ENCODE measurements around the gene CLCNKA.
"Not testable (repeated sequence)": the region's sequence is repeated elsewhere in the genome, so short reads cannot be mapped to it uniquely, and the experiment has no call there.

Gene CLCNKA

DNA sequence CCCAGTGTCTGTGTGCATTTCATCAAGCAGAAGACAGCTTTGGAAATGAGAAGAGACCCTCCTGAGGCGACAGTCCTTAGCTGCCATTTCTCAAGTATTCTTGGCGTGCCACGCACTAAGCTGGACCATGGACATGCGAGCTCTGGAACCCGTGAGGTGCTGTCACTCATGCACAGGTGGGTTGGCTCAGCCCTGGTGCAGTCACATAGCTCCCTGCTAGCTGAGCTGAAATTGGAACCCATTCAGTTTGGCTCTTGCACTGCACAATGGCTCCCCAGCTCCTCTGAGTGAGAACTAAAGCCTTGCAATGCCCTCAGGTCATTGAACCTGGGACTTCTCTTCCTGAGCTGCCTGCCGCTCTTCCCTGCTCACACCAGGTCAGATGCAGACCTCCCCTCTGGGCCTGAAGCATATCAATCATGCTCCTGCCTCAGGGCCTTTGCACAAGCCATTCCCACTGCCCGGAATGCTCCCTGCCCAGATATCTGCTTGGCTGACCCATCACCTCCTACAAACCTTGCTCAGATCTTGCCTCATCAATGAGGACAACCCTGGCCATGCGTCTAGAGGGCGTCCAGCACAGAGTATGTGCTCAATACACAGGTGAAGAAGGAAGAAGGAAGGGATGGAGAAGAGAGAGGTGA, 24.1 kb upstream of the CLCNKA start:
- no peak for DNase-seq (ENCODE audit: low read depth, low spot score)

DNA sequence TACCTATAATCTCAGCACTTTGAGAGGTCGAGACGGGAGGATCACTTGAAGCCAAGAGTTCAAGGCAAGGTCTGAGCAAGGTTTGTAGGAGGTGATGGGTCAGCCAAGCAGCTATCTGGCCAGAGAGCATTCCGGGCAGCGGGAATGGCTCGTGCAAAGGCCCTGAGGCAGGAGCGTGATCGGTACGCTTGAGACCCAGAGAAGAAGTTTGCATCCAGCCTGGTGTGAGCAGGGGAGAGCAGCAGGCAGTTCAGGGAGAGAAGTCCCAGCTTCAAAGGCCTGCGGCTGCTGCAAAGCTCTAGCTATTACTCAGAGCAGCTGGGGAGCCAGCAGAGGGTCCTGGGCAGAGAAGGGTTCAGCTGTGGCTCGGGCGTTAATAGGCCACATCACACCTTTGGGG, 22.9 kb upstream of the CLCNKA start:
- no peak for DNase-seq (ENCODE audit: low read depth, low spot score)

DNA sequence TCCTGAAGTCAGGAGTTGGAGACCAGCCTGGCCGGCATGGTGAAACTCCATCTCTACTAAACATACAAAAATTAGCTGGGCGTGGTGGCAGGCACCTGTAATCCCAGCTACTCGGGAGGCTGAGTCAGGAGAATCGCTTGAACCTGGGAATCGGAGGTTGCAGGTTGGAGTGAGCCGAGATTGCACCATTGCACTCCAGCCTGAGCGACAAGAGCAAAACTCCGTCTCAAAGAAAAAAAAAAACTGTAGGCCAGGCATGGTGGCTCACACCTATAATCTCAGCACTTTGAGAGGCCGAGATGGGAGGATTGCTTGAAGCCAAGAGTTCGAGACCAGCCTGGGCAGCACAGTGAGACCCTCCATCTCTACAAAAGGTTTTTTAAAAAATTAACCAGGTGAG, 20.6 kb upstream of the CLCNKA start:
- DNase-seq (ENCODE audit: low read depth, low spot score) = not testable (repeated sequence)

DNA sequence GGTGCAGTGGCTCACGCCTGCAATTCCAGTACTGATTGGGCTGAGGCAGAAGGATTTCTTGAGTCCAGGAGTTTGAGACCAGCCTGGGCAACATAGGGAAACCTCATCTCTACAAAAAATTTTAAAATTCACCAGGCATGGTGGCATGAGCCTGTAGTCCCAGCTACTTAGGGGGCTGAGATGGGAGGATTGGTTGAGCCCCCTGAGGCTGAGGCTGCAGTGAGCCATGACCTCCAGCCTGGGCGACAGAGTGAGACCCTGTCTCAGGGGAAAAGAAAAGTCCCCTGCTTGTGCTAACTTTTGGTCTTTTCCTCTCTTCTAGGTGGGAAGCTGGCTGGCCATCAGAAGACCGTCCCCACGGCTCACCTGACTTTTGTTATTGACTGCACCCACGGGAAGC, 16.2 kb upstream of the CLCNKA start:
- DNase-seq (ENCODE audit: low read depth, low spot score) = no peak

DNA sequence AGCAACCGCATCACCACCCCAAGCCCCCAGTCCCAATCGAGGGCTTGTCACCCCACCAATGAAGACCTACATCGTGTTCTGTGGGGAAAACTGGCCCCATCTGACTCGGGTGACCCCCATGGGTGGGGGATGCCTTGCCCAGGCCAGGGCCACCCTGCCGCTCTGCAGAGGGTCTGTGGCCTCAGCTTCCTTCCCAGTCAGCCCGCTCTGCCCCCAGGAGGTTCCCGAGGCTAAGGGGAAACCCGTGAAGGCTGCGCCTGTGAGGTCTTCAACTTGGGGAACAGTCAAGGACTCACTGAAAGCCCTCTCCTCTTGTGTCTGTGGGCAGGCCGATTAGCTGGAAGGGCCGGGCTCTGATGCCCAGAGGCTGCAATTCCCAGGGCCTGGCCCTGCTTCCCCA, 15.8 kb upstream of the CLCNKA start:
- no peak for DNase-seq (ENCODE audit: low read depth, low spot score)

DNA sequence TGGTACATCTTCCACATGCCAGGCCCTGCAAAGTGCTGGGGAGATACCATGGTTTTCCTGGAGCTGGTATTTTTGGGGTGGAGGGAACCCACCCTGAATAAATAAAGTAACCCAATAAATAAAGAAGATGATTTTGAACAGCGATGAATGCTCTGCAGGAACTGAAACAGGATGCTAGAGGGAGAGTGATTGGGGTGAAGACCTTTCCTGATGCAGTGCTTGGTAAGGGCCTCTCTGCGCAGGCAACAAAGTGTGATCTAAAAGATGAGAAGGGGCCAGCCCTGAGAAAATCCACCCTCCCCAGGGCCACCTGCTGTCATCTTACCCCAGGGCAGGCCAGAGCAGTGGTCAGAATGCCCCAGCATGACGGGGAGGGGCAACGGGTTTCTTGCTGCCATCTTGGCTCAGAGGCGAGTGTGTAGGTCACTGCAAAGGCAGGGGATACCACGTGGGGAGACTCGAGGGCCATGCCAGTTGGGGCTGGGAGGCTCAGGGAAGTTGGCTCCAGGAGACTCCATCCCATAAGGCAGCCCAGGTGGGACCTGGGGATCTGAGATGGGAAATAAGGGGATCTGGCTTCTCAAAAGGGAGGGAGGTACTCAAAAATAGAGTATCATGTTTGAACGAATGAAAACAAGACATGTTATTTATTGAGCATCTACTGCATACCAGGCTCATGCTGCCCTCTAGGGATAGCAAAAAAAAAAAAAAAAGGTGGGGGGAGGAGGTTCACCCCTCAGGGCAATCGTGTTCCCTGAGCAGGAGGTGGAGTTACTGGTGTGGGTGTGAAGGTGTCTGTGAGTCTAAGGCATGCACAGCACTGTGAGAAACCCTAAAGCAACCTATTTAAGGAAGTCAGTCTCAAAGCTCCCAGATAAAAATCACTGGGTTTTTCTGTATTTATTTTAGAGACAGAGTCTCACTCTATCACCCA, 15.0 kb upstream of the CLCNKA start:
- no peak for DNase-seq (ENCODE audit: low read depth, low spot score)

DNA sequence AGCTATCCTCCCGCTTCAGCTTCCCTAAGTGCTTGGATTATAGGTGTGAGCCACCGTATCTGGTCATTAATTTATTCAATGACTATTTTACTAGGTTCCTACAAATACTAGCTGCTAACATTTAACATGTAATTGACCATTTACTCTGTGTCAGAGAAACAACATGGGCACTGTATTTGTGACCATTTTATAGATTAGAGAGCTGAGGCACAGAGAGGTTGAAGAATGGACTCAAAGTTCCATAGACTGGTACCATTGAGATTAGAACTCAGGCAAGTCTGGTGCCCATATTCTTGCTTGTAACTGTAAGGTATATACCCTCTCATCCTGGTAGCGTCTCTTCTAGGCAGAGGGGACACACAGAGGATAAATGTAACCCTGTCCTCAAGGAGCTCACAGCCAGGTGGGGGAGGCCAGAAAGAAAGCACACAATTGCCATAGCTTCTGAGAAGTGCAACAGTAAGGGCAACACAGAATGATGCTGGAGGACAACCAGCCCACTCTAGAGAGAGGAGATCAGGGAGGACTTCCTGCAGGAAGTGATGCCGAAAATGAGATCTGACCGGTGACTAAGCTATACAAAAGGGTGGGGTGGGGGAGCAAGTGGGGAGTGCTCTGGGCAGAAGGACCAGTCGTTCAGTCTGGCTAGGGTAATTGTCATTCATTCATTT, 14.0 kb upstream of the CLCNKA start:
- DNase-seq (ENCODE audit: low read depth, low spot score) = no peak

DNA sequence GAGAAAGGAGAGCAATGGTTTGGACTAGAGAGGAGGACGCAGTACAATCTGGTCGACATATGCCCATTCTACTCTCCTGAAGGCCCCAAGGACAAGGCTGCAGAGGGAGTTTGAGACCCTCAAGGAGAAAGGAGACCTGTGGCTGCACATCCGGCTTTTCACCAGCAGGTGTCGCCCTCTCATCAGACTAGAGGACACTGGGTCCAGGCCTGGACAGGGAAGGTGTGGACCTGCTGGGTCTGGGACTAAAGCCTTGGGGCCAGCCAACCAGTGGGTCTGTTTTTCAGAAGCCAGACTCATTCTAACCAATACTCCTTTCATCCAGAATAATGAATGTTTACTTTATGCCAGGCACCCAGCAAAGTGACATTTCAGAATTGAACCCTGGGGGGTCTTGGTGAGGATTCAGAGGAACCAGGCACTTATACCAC, 12.8 kb upstream of the CLCNKA start:
- no peak for DNase-seq (ENCODE audit: low read depth, low spot score)

DNA sequence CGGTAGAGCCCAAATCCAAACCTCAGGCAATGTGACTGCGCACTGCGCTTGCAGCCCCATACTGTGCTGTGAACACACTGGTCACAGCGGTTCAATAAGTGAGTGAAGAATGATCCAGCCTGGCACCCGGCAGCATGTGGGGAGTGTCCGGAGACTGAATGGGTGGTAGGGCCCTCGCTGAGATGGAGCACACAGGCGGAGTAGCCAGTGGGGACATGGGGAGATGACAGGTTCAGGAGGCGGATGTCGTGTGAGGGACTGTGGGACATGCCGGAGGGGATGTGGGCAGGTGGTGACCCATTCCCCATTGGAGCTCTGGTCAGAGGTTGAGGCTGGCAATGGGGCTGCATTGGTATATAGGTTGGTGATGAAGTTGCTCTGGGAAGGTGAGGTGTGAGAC, 12.2 kb upstream of the CLCNKA start:
- no peak for DNase-seq (ENCODE audit: low read depth, low spot score)

DNA sequence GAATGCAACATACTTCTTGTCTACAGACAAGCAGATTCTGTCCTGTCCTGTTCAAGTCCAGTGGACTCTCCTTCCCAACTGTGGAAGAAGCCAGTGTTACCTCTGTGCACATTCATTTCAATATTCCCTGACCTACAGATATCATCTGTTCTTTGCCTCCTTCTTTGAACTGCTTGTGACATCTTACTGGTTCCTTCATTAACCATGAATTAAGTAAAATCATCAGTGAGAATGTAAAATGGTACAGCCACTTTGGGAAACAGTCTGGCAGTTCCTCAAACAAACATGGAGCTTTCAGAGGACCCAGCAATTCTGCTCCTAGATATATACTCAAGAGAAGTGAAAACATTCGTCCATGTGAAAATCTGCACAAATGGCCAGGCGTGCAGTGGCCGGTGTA, 11.0 kb upstream of the CLCNKA start:
- no peak for DNase-seq (ENCODE audit: low read depth, low spot score)

DNA sequence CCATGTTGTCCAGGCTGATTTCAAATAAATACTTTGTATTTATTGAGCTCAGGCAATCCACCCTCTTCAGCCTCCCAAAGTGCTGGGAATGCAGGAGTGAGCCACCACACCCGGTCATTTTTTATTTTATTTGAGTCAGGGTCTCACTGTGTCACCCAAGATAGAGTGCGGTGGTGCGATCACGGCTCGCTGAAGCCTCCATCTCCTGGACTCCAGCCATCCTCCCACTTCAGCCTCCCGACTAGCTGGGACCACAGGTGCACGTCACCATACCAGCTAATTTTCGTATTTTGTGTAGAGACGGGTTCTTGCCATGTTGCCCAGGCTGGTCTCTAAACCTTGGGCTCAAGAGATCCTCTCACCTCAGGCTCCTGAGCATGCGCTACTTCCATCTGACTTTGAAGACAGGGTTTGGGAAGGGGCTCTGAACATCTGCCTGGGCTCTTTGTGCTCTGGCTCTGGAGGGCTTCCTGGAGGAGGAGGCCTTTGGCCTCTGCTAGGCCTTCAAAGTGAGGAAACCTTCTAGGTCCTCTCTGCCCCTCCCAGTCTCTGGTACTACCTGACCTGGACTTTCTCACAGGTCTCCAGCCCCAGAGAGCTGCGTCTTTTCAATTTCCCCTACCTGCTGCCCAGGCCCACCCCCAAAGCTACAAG, 9.8 kb upstream of the CLCNKA start:
- no peak for DNase-seq (ENCODE audit: low read depth, low spot score)

DNA sequence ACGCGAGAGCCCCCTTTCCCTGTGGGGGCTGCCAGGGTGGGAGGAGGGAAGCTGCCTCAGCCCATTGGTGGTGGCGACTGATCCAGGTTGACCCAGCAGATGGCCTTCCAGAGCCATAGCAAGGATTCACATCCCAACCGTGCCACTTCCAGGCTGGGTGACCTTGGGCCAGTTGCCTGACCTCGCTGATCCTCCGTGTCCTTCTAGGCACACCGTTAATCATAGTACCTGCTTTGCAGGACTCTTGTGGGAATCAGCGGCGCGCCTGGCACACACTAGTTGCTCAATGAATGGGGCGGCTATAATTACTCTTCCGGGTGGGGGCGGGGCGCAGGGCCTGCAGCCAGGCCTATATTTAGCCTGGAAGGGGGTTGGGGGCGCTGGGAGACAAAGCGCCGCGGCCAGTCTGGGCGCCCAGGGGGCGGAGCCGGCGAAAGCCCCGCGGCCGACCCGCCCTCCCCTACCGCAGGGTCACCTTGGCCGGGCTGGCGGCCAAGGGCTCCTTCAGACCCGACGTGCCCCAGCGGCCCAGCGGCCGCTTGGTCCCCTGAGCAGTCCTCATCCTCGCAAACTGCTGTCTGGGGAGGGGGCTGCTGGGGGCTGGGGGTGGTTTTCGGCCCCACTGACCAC, 9.1 kb upstream of the CLCNKA start:
- DNase-seq (ENCODE audit: low read depth, low spot score) = no peak

DNA sequence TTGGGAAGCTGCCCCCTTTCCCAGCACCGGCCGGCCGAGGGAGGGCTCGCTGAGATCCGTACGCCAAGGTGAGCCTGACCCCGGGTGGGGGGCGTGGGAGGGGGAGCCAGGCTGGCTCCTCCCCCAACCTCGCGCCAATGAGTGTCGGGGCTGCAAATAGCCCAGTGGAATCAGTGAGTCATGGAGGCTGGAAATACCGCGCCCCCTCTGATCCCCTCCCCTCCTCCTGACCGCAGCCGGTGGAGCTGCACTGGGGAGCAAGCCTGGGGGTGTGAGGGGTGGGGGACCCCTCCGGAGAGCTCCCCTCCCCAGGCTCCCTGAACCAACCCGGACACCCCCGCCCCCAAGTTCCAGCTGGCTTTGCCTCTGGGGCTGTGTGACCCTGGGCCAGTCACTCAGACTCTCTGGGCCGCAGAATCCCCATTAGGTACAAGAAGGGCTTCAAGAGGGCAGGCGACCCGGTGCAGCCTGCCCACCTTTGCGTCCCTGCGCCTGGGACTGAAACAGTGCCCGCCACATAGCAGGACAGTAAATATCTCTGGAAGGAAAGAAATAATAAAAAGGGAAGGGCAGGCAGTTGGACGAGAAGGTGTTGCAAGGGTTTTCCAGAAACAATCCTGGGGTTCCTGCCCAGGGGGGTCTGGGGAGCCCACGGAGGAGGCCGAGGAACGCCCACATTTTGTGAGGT, 8.5 kb upstream of the CLCNKA start:
- DNase-seq (ENCODE audit: low read depth, low spot score) = no peak

DNA sequence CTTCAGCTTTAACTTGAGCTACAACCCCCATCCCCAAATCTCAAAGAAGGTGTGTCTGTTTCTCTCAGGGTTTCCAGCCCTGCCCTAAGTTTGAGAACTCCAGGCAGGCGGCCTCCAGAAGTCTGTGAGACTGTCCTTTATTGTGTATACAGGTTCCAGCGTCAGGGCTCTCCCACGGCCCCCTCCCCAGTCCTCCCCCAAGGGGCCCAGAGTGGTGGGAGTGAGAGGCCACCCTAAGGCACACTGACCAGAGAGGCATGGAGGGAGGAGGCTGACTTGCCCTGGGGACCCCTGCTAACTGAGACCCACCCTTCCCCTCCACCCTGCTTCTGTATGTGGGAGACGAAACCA, 8.0 kb upstream of the CLCNKA start:
- no peak for DNase-seq (ENCODE audit: low read depth, low spot score)

DNA sequence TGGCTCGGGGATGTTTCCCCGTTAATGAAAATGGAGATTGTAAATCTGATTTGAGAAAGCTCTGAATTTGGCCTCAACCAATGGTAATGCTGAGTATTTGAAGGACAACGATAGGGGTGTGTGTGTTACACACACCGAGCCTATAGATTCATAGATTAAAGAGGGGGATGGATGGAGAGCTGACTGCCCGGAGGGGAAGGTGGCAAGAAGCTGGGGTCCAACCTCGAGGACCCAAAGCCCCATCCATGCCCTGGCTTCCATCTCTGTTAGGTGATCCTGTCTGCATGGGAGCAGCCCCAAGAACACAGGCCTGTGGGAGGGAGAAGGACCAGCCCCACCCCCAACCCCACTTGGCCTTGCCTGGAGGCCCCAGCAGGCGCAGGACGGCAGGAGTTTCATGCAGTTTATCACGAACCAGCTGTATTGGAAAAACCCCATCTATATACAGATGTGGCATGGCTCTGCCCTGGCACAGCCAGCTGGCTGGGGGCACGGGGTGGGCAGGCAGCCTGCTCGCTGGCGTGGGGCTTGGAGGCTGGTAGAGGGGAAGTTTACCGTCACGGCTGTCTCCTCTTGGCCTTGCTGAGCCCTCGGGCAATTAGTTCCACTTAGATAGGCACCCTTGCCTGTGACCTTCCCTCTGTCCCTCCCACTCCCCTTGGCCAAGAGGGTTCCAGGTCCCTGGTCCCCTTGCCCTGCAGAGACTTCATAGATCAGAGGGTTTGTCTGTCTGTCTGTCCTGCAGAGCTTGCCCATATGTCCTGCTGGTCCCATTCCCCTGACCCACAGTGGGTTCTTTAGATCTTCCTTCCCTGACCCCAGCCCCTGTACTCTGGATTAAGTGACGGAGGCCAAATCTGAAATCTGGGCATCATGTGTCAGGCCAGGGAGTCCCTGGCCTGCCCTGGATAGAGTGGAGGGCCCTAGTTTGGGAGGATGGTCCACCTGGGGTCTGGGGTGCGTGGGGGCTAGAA, 7.0 kb upstream of the CLCNKA start:
- no peak for DNase-seq (ENCODE audit: low read depth, low spot score)

DNA sequence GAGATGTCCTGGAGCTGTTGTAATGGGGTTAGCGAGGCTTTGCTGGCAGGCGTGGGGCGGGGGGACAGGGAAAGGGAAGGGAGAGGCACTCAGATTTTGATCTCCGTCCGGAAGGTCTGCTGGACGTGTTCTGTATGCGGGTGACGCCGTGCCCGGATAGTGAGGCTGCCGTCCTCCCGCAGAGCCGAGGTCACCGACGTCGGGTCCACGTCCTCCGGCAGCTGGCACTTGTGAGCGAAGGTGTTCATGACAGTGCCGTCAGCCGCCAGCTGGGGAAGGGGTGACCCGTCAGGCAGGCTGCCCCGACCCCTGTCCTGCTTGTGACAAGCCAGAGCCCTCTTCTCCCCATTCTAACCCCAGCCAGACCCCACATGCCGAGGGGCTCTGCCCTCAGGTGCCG, 6.3 kb upstream of the CLCNKA start:
- no peak for DNase-seq (ENCODE audit: low read depth, low spot score)

DNA sequence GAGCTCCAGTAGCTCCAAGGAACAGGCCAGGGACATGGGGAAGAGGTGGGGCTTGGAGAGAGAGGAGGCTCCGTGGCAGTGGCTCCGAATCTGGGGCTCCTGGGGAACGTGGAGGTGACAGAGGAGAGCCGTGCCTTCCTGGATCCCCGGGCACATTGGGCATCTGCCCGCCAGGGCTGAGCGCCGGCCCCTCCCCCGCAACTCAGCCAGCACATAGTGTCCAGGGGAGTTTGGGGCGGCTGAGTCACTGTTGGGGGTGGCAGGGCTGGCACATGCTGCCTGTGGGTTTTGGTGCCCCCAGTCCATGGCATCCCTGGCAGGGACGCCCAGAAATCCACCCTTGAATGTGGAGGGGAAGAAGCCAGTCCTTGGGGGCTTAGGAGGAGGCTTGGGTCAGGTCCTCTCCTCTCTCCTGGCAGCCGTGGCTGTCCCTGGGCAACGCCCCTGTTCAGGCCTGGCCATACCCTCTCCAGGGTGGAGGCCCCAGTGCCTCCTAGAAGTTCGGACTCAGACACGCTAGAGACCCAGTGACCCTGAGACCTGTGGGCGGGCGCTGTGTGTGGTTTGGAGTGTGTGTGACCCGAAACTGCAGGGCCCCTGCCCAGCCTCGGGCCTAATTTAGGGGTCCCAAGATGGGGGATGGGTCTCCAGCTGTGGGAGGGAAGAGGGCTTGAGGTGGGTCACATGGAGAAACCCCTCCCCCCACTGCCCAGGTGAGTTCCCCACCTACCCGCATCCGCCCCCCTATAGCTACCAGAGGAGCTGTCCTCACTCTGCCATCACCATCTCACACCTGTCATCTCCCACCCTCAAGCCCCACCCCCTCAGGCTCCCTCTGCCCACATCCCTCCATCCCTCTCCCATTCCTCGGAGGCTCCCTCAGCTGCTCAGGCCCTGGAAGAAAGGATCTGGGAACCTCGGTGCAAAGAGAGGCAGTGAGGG, 5.6 kb upstream of the CLCNKA start:
- DNase-seq (ENCODE audit: low read depth, low spot score) = no peak

DNA sequence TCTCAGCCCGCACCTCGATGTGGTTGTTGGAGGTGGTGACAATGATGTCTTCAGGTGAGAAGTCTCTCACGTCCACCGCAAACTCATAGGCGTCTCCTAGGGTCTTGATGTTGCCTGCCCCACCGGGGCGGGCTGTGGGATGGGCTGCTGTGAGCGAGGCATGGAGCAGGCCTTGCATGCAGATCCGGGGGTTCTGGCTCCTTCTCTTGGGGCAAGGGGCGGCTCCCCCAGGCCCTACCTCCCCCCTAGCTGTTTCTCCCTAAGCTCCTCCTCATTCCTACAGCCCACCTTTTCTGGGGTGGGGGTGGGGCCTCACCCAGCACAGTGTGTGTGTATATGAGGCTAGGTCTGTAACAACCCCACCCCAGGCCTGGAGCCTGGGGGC, 4.8 kb upstream of the CLCNKA start:
- DNase-seq (ENCODE audit: low read depth, low spot score) = no peak

Measured in brain pericyte (primary cell).